GM12891 (cell line): ENCODE data around the gene CA10.

Source experiments
- DNase-seq: peaks from one replicate; pipeline ENCODE4 v3.0.0; 2011; ENCODE audit warnings: low spot score; ENCODE audit not compliant: insufficient read length
- FAIRE-seq: peaks from 2 replicates; lab custom pipeline; 2011; peaks lifted over from hg19 to GRCh38; lab: Jason Lieb, UNC
- PAX5 ChIP-seq: IDR thresholded peaks from 2 replicates; pipeline ENCODE4 v1.6.1; 2011; ENCODE audit warnings: low read length, moderate library complexity, mild to moderate bottlenecking; ENCODE audit not compliant: insufficient read depth, severe bottlenecking
- POLR2A ChIP-seq: IDR thresholded peaks from 2 replicates; pipeline ENCODE4 v1.6.1; 2011; ENCODE audit warnings: low read depth, low read length, control low read depth
- POLR2AphosphoS5 ChIP-seq: IDR thresholded peaks from 2 replicates; pipeline ENCODE4 v1.6.1; 2011; ENCODE audit warnings: low read depth, low read length, control low read depth
- POU2F2 ChIP-seq: IDR thresholded peaks from 2 replicates; pipeline ENCODE4 v1.6.1; 2011; ENCODE audit warnings: low read depth, mild to moderate bottlenecking, control low read depth, low read length, moderate library complexity
- SPI1 ChIP-seq: IDR thresholded peaks from 2 replicates; pipeline ENCODE4 v1.6.1; 2011; ENCODE audit warnings: low read depth, low read length, control low read depth
- TAF1 ChIP-seq: IDR thresholded peaks from 2 replicates; pipeline ENCODE4 v1.6.1; 2011; ENCODE audit warnings: low read depth, low read length, control low read depth

Gene CA10

GRCh38 chr17:51613255-51613654, 545.3 kb downstream of the CA10 start:
- FAIRE-seq (no peak), DNase-seq (no peak)
- TF ChIP-seq TAF1 (no peak), POLR2A (no peak), PAX5 (no peak), SPI1 (no peak), POLR2AphosphoS5 (no peak), POU2F2 (no peak)

GRCh38 chr17:51612692-51613091, 545.8 kb downstream of the CA10 start:
- FAIRE-seq = no peak
- no peak for DNase-seq
- TF ChIP-seq POLR2A = no peak
- TF ChIP-seq POU2F2 = no peak
- TF ChIP-seq TAF1 = no peak
- no peak for TF ChIP-seq SPI1
- no peak for TF ChIP-seq POLR2AphosphoS5
- TF ChIP-seq PAX5 = no peak

- no peak for DNase-seq
- TF ChIP-seq TAF1 (no peak), POLR2AphosphoS5 (no peak), POU2F2 (no peak), SPI1 (no peak), POLR2A (no peak), PAX5 (no peak)
- FAIRE-seq = no peak
Observed at GRCh38 chr17:51611585-51611984, 546.9 kb downstream of the CA10 start.

- no peak for FAIRE-seq
- no peak for TF ChIP-seq POLR2AphosphoS5
Observed at GRCh38 chr17:51610834-51611233, 547.7 kb downstream of the CA10 start.

GRCh38 chr17:51610155-51610554, 548.4 kb downstream of the CA10 start:
- DNase-seq (no peak), FAIRE-seq (no peak)
- TF ChIP-seq POLR2A (no peak), POU2F2 (no peak), POLR2AphosphoS5 (no peak), PAX5 (no peak), SPI1 (no peak), TAF1 (no peak)

More at GRCh38 chr17:51610834-51611233, 547.7 kb downstream of the CA10 start:
- DNase-seq = no peak

GRCh38 chr17:51608251-51608933, 550.1 kb downstream of the CA10 start:
- TF ChIP-seq PAX5 (no peak), POLR2A (no peak), TAF1 (no peak), POU2F2 (no peak), POLR2AphosphoS5 (no peak), SPI1 (no peak)
- FAIRE-seq (no peak), DNase-seq (no peak)

- FAIRE-seq (no peak), DNase-seq (no peak)
- TF ChIP-seq POLR2AphosphoS5 = no peak
- no peak for TF ChIP-seq PAX5
- TF ChIP-seq SPI1 = no peak
- TF ChIP-seq POLR2A = no peak
- TF ChIP-seq TAF1 = no peak
- TF ChIP-seq POU2F2 = no peak
Observed at GRCh38 chr17:51607512-51607911, 551.0 kb downstream of the CA10 start.

- TF ChIP-seq POU2F2 (no peak), POLR2AphosphoS5 (no peak), TAF1 (no peak), POLR2A (no peak)
- FAIRE-seq (no peak), DNase-seq (no peak)
Observed at GRCh38 chr17:51604299-51605020, 554.1 kb downstream of the CA10 start.

GRCh38 chr17:51601622-51602261, 556.8 kb downstream of the CA10 start:
- FAIRE-seq (no peak), DNase-seq (no peak)

GRCh38 chr17:51598824-51599223, 559.7 kb downstream of the CA10 start:
- no peak for TF ChIP-seq POLR2A
- FAIRE-seq (no peak), DNase-seq (no peak)

More at GRCh38 chr17:51601622-51602261, 556.8 kb downstream of the CA10 start:
- TF ChIP-seq TAF1 = no peak
- no peak for TF ChIP-seq SPI1
- no peak for TF ChIP-seq PAX5
